Common myeloid progenitor, CD34-positive (primary cell): ENCODE measurements around the gene UVRAG.

Experiments used
- CTCF ChIA-PET: fragments of 350-600 bp; sonication (Branson Sonifier 250); formaldehyde crosslinking; loops from one replicate; lab custom pipeline; 2021; ENCODE audit warnings: antibody characterized with exemption; lab: Charles Lee
- POLR2A ChIA-PET: fragments of 350-600 bp; sonication (Branson Sonifier 250); formaldehyde crosslinking; loops from one replicate; lab custom pipeline; 2021; ENCODE audit warnings: antibody characterized with exemption; lab: Charles Lee
- DNase-seq, 3 donors: peaks; one replicate each; pipeline versions ENCODE4 v3.0.0 to v3.0.0-alpha.2; 2013
- H3K27ac ChIP-seq, 2 experiments: 1 replicate in 1 of 2; 2 replicates in 1 of 2; pipeline ENCODE4 v1.7.0; 2013; ENCODE audit warnings: inconsistent platforms in 2 of 2, low read length in 2 of 2, mild to moderate bottlenecking in 2 of 2, low read depth in 1 of 2, moderate library complexity in 1 of 2; ENCODE audit not compliant: severe bottlenecking in 2 of 2, insufficient read depth in 1 of 2, poor library complexity in 1 of 2
- H3K27me3 ChIP-seq, 5 experiments: replicated peaks in 2 of 5; 1 replicate in 3 of 5; 2 replicates in 2 of 5; pipeline versions ENCODE4 v1.6.1 to v1.7.0; 2013; ENCODE audit warnings: low read length in 4 of 5, mild to moderate bottlenecking in 2 of 5, moderate library complexity in 2 of 5, inconsistent platforms in 1 of 5; ENCODE audit not compliant: insufficient read depth in 5 of 5, control insufficient read depth in 4 of 5
- H3K36me3 ChIP-seq, 4 experiments: 1 replicate in 2 of 4; 2 replicates in 2 of 4; pipeline versions ENCODE4 v1.6.1 to v1.7.0; 2013; ENCODE audit warnings: low read length in 3 of 4, control low read depth in 1 of 4, mild to moderate bottlenecking in 1 of 4; ENCODE audit not compliant: control insufficient read depth in 4 of 4, insufficient read depth in 4 of 4
- H3K4me1 ChIP-seq, 4 experiments: 1 replicate in 3 of 4; 2 replicates in 1 of 4; pipeline versions ENCODE4 v1.6.1 to v1.7.1; 2013; ENCODE audit warnings: low read length in 3 of 4, mild to moderate bottlenecking in 3 of 4, control low read depth in 1 of 4, inconsistent platforms in 1 of 4, moderate library complexity in 1 of 4; ENCODE audit not compliant: control insufficient read depth in 4 of 4, insufficient read depth in 4 of 4; ENCODE audit errors: control extremely low read depth in 1 of 4
- H3K4me3 ChIP-seq, 7 experiments: 1 replicate in 4 of 7; 2 replicates in 3 of 7; pipeline versions ENCODE4 v1.5.1 to v1.7.0; 2013; ENCODE audit warnings: mild to moderate bottlenecking in 7 of 7, low read length in 6 of 7, moderate library complexity in 6 of 7, inconsistent platforms in 2 of 7, low read depth in 2 of 7, control low read depth in 1 of 7; ENCODE audit not compliant: insufficient read depth in 4 of 7, control insufficient read depth in 1 of 7; ENCODE audit errors: extremely low read depth in 1 of 7
- H3K9me3 ChIP-seq, 5 experiments: 1 replicate in 4 of 5; 2 replicates in 1 of 5; pipeline versions ENCODE4 v1.6.1 to v1.7.1; 2013; ENCODE audit warnings: low read length in 4 of 5, mild to moderate bottlenecking in 2 of 5, inconsistent platforms in 1 of 5, low read depth in 1 of 5, moderate library complexity in 1 of 5; ENCODE audit not compliant: control insufficient read depth in 4 of 5, insufficient read depth in 2 of 5; ENCODE audit errors: control extremely low read depth in 1 of 5
- WGBS: methylation state at CpG from one replicate; pipeline ENCODE4 v1.1.5; 2013; ENCODE audit not compliant: insufficient coverage; 5-methylcytosine and 5-hydroxymethylcytosine counted together

UVRAG gene

DNA sequence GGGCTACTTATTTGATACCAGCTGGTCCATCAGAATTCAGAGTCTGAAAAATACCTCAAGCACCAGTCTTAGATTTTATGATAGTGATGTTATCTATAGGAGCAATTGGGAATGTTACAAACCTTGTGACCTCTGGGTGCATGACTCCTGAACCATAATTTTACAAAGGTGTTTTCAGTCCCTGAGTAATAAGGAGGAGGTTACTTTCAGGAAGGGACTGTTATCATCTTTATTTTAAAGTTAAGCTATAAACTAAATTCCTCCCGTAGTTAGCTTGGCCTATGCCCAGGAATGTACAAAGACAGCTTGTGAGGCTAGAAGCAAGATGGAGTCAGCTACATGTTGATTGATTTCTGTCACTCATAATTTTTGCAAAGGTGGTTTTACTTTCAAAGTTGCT lies 101.9 kb downstream of the UVRAG start:
- ChIA-PET POLR2A (no interaction called here), CTCF (interaction anchor here (0.7 to 2.7 kb wide), 6 partner anchors 11 to 291 kb away, joined by 3 to 10 read pairs (median 3); no protein-coding TSS in a partner anchor)
- Histone ChIP-seq H3K4me3 (no peak overlapping the region), H3K9me3 (no peaks in the 10 kb centered on the region), H3K27me3 (no peaks in the 10 kb centered on the region), H3K27ac (no peak overlapping the region), H3K36me3 (peaks cover 0 to 16% (median 8%) of the 10 kb centered on the region in 4 experiments), H3K4me1 (no peaks in the 10 kb centered on the region)
- no CpG with 5 or more reads among the region's 1 CpG for WGBS
- DNase-seq, result no peak

DNA sequence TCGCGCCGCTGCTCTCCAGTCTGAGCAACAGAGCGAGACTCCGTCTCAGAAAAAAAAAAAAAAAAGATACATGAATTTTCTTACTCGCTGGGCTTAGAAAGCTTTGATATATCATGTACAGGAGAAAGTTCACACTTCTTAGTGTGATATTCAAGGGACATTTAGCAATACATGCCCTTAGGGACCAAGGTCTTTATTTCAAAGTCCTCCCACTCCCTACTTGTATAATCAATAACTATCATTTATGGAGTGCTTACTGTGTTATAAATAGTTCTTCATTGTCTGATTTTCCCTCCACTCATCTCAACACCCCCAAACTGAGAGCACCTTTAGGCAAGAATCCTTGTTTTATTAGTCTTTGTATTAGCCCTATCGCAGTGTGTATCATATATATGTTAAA lies 103.3 kb downstream of the UVRAG start:
- CTCF ChIA-PET, result interaction anchor here (1.0 to 2.7 kb wide), 2 partner anchors 9 to 15 kb away, joined by 3 to 10 read pairs; no protein-coding TSS in a partner anchor
- H3K9me3 ChIP-seq, result no peaks in the 10 kb centered on the region
- no peak for DNase-seq
- H3K4me1 ChIP-seq, result no peaks in the 10 kb centered on the region
- WGBS, result no CpG with 5 or more reads among the region's 7 CpGs
- H3K27ac ChIP-seq, result no peak overlapping the region
- H3K27me3 ChIP-seq, result no peaks in the 10 kb centered on the region
- POLR2A ChIA-PET, result no interaction called here
- no peak overlapping the region for H3K4me3 ChIP-seq
- H3K36me3 ChIP-seq, result peaks cover 0 to 13% (median 8%) of the 10 kb centered on the region in 4 experiments

DNA sequence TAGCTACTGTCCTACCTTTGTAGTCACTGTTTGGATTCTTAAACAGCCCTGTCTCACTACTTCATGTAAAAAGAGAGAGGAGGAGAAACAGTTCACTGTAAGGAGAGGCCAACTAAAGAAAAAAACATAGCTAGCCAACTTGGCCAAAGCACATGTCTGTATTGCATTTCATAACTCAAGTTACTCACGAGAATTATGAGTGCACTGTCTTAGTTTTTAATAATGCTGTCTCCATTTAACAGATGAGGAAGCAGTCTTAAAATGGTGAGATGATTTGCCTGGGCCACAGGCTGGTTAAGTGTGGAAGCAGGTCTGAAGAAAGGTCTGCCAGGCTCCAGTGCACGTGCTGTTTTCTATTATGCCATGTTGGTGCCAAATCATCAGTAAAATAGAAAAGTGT lies 104.5 kb downstream of the UVRAG start:
- DNase-seq, result no peak
- CTCF ChIA-PET, result interaction anchor here (0.6 kb wide), 1 partner anchor 22 kb away, joined by 4 read pairs; no protein-coding TSS in a partner anchor
- POLR2A ChIA-PET, result no interaction called here
- Histone ChIP-seq H3K27me3 (no peaks in the 10 kb centered on the region), H3K4me3 (no peak overlapping the region), H3K9me3 (no peaks in the 10 kb centered on the region), H3K36me3 (peaks cover 0 to 8% (median 6%) of the 10 kb centered on the region in 4 experiments), H3K4me1 (no peaks in the 10 kb centered on the region), H3K27ac (no peak overlapping the region)
- WGBS, result 100% methylated on average over 1 of the region's 2 CpGs

DNA sequence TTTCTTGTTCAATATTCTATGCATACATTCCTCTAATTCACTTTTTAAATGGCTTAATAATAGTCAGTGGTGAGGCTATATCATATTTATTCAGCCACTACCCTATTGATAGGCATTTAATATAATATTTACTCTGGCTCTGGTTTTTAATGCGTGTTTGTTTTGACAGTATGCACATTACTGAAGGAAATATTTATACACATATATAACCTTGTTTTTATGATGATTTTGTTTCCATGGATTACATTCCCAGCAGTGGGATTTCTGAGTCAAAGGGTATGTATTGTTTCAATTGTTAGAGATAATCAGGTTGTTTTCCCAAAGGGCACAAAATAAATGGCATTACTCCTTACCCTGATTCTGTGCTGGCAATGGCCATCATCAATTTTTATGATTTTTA lies 105.8 kb downstream of the UVRAG start:
- no CpG with 5 or more reads among the region's 1 CpG for WGBS
- Histone ChIP-seq H3K27ac (no peak overlapping the region), H3K4me3 (no peak overlapping the region), H3K36me3 (peaks cover 0 to 8% (median 6%) of the 10 kb centered on the region in 4 experiments), H3K9me3 (no peaks in the 10 kb centered on the region), H3K27me3 (no peaks in the 10 kb centered on the region), H3K4me1 (no peaks in the 10 kb centered on the region)
- CTCF ChIA-PET, result no interaction called here
- POLR2A ChIA-PET, result no interaction called here
- no peak for DNase-seq

DNA sequence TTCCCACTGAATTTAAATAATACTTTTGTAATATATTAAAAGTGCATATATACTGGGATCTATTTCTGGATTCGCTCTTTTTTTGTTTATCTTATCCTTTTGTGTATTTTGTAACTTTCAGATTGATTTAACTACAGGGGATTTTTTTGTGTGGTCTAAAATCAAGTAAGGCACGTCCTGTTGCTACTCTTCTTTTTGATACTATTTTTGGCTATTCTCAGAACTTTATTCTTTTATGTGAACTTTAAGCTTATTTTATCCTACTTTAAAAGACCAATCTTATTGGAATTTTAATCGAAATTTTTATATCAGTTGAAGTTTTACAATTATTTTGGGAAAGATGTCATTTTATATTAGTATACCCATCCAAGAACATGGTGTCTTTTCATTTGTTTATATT lies 106.8 kb downstream of the UVRAG start:
- Histone ChIP-seq H3K36me3 (peaks cover 0 to 8% (median 4%) of the 10 kb centered on the region in 4 experiments), H3K27me3 (no peaks in the 10 kb centered on the region), H3K4me1 (no peaks in the 10 kb centered on the region), H3K27ac (no peak overlapping the region), H3K4me3 (no peak overlapping the region), H3K9me3 (no peaks in the 10 kb centered on the region)
- CTCF ChIA-PET, result no interaction called here
- DNase-seq, result no peak
- no CpG with 5 or more reads among the region's 3 CpGs for WGBS
- POLR2A ChIA-PET, result no interaction called here

DNA sequence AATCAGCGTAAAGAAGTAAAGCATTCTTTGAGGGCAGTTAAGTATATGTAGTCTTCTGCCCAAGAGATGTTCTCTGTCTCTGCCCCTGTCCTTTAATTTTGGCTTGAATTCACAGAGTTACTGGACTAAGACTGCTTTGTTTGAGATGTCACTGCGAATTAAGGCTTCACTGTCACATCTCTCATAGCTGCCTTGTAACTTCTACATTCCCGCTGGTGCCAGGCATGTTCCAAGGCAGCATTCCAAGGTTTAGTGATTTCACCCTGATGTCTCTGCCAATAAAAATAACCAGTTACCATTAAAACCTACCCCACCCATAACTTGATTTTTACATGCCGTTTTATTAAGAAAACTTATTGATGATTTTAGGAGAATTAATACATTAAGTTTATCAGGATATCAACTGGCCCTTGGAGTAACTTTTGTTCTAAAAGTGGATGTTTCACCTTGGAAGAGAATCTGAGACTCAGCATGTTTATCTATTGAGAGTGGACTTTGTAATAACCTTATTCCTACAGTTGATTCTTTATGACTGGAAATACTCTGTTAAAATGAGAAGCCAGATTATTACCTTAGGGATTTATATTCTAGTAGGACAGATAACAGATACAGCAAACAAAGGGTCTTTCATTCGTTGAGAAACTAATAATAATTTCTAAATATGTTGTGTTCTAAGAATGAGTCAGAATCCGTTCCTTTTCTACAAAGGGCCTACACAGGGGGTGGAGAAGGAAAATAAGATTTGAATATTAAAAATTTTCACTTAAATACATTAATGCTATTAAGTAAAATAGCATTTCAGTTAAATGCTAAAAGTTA lies 110.2 kb downstream of the UVRAG start:
- POLR2A ChIA-PET, result no interaction called here
- Histone ChIP-seq H3K27me3 (no peaks in the 10 kb centered on the region), H3K36me3 (peaks cover 0 to 3% (median 3%) of the 10 kb centered on the region in 4 experiments), H3K27ac (no peak overlapping the region), H3K9me3 (no peaks in the 10 kb centered on the region), H3K4me3 (no peak overlapping the region), H3K4me1 (no peaks in the 10 kb centered on the region)
- WGBS, result 100% methylated on average over 3 of the region's 6 CpGs
- DNase-seq, result no peak
- CTCF ChIA-PET, result no interaction called here

DNA sequence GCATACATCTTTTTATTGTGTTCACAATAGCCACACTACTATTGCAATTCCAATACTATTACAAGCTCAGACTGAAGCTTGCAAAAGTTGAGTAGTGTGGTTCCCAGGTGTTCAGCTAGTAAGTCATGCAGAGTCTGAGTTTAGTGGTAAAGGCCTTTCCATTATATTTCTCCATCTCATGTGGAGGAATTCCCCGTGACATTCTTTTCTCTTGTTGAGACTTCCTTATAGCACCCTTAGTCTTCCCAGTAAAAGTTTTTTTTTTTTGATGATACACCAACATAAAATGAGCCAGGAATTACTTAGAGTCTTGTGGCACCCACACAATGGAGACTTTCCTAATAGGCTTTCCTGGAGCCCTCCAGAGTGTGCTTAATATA lies 110.8 kb downstream of the UVRAG start:
- Histone ChIP-seq H3K9me3 (no peaks in the 10 kb centered on the region), H3K36me3 (peaks cover 0 to 3% (median 1%) of the 10 kb centered on the region in 4 experiments), H3K27ac (no peak overlapping the region), H3K4me1 (no peaks in the 10 kb centered on the region), H3K4me3 (no peak overlapping the region), H3K27me3 (no peaks in the 10 kb centered on the region)
- DNase-seq, result no peak
- WGBS, result 100% methylated on average over 1 of the region's 1 CpG
- CTCF ChIA-PET, result interaction anchor here (3.2 kb wide), 1 partner anchor 9 kb away, joined by 10 read pairs; no protein-coding TSS in a partner anchor
- POLR2A ChIA-PET, result no interaction called here
